ENCODE measurements around the gene TNRC6B. TPM values are rescaled to one million over a fixed set of nuclear protein-coding genes. Genes with fewer than 3 reads are reported as not detected.

Gene TNRC6B
- total RNA-seq, 4 donors from 2014 or later, result 10.5 to 76.0 (median 37.2) TPM

DNA sequence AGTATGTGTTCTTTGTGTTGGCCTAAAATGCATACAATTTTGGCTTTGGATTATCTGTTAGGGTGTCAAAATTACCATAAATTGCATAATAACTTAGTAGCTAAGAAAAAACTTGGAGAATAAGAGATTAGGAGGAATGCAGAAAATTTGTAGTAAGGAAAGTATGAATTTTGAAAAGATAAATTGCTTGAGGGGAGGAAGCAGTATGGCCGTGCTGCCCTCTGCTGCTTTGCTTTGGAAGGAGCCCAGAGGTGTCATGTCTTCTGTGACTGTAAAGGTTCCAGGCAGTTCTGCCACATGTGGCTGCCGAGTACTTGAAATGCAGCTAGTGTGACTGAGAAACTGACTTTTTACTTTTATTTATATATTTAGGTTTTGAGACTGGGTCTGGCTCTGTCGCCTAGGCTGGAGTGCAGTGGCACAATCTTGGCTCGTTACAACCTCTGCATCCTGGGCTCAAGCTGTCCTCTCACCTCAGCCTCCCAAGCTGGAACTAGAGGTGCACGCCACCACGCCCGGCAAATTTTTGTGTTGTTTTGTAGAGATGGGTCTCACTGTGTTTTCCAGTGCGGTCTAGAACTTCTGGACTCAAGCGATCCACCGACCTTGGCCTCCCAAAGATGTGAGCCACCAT, 170.4 kb downstream of the TNRC6B start:
- intact Hi-C loops (cut with DNase I; ENCODE audit: low total_unique reads), result no loop called here
- Histone ChIP-seq H3K4me3 (no peak overlapping the region), H3K9me3 (no peaks in the 10 kb centered on the region), H3K4me1 (no peaks in the 10 kb centered on the region), H3K27me3 (no peaks in the 10 kb centered on the region), H3K36me3 (no peaks in the 10 kb centered on the region), H3K27ac (peak overlapping the region in 1 of 2 donors; percentile 7)
- no peak for DNase-seq
- no peak for TF ChIP-seq POLR2A (IDR thresholded peaks at IDR 0.05)
- TF ChIP-seq, protein P1, sequence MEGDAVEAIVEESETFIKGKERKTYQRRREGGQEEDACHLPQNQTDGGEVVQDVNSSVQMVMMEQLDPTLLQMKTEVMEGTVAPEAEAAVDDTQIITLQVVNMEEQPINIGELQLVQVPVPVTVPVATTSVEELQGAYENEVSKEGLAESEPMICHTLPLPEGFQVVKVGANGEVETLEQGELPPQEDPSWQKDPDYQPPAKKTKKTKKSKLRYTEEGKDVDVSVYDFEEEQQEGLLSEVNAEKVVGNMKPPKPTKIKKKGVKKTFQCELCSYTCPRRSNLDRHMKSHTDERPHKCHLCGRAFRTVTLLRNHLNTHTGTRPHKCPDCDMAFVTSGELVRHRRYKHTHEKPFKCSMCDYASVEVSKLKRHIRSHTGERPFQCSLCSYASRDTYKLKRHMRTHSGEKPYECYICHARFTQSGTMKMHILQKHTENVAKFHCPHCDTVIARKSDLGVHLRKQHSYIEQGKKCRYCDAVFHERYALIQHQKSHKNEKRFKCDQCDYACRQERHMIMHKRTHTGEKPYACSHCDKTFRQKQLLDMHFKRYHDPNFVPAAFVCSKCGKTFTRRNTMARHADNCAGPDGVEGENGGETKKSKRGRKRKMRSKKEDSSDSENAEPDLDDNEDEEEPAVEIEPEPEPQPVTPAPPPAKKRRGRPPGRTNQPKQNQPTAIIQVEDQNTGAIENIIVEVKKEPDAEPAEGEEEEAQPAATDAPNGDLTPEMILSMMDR (IDR thresholded peaks at IDR 0.05), result peak; percentile 54 to 65 (median 62)

DNA sequence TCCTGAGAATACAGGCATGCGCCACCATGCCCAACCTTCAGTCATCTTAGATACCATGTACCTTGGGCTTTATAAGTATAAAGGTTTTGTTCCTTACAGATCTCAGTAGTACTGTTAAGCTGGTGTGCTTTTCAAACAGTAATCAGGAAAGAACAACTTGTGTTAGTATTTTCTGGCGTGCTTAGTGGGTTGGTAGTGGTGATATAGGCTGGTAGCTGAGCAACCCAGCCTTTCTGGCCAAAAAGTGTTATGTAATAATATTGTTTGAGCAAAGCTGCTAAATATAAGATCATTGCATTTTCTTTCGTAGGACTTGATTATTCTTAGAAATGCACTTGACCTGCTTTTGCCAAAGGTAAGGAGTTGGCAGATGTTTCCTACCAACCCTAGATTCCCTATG, 175.0 kb downstream of the TNRC6B start:
- no peak for DNase-seq
- Histone ChIP-seq H3K36me3 (no peaks in the 10 kb centered on the region), H3K27me3 (no peaks in the 10 kb centered on the region), H3K4me3 (no peak overlapping the region), H3K9me3 (no peaks in the 10 kb centered on the region), H3K4me1 (no peaks in the 10 kb centered on the region), H3K27ac (no peak overlapping the region)
- TF ChIP-seq, protein P1 (IDR thresholded peaks at IDR 0.05), result no peak
- TF ChIP-seq POLR2A (IDR thresholded peaks at IDR 0.05), result no peak
- intact Hi-C loops (cut with DNase I; ENCODE audit: low total_unique reads), result no loop called here

DNA sequence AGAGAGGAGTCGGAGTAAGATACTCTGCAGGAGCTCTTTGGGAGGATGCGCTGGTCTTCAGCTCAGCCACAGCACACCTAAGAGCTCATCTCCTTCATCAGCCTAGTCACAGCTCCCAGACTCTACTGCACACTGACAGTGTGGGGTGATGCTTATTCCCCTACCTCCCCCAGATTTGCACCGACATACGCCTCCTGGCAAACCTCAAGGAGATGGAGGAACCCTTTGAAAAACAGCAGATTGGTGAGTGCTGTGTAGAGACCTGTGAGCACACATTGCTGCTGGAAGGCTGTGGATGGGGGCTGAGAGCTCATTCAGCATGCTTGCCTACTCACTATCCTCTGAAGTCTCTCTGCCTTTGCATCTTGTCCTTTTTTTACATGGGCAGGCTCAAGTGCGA, 183.4 kb downstream of the TNRC6B start:
- no peaks in the 10 kb centered on the region for H3K9me3 ChIP-seq
- H3K4me3 ChIP-seq, result no peak overlapping the region
- TF ChIP-seq POLR2A (IDR thresholded peaks at IDR 0.05), result no peak
- TF ChIP-seq, protein P1 (IDR thresholded peaks at IDR 0.05), result no peak
- no peaks in the 10 kb centered on the region for H3K4me1 ChIP-seq
- H3K27ac ChIP-seq, result no peak overlapping the region
- no peak for DNase-seq
- intact Hi-C loops (cut with DNase I; ENCODE audit: low total_unique reads), result no loop called here
- H3K36me3 ChIP-seq, result no peaks in the 10 kb centered on the region
- no peaks in the 10 kb centered on the region for H3K27me3 ChIP-seq

DNA sequence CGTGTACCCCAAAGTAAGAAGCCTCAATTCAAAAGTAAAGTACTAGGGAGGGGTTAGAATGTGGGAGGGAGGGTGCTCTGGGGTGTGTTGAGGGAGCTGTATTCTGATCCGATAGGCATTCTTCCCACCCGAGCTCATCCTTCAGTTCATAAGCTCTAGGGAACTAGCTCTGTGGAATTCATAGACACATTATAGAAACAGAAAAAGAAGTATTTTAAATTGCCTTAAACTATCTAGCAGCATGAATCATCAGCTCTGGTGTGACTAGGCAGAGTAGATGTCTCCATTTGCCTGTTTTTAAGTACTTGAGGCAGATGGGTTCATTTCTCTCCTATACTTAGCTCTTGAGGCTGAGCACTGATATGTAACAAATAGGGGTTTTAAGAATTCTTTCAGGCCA, 185.3 kb downstream of the TNRC6B start:
- Histone ChIP-seq H3K4me3 (no peak overlapping the region), H3K36me3 (no peaks in the 10 kb centered on the region), H3K9me3 (no peaks in the 10 kb centered on the region), H3K27me3 (no peaks in the 10 kb centered on the region), H3K4me1 (no peaks in the 10 kb centered on the region), H3K27ac (no peak overlapping the region)
- TF ChIP-seq, protein P1 (IDR thresholded peaks at IDR 0.05), result no peak
- no peak for TF ChIP-seq POLR2A (IDR thresholded peaks at IDR 0.05)
- DNase-seq, result no peak
- intact Hi-C loops (cut with DNase I; ENCODE audit: low total_unique reads), result no loop called here

DNA sequence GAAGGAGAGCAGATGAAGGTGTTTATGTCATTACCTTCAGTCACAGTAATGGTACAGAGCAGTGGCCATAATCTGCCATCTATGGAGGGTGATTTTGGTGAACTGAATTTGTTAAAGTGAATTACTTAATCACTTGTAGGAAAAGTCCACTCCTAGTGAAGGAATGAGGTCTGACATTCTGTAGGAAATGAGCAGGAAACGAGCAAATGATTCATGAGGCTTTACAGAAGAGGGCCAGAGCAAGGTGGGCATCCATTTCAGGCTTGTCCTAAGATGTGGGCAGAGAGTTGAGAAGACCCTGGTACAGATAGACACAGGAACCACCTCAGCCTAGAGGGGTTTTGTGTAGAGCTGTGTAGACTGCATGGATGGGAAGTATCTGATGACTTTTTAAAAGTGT, 186.7 kb downstream of the TNRC6B start:
- no peak for TF ChIP-seq POLR2A (IDR thresholded peaks at IDR 0.05)
- TF ChIP-seq, protein P1 (IDR thresholded peaks at IDR 0.05), result no peak
- intact Hi-C loops (cut with DNase I; ENCODE audit: low total_unique reads), result no loop called here

More for the DNA sequence above, 186.7 kb downstream of the TNRC6B start:
- H3K4me1 ChIP-seq, result no peaks in the 10 kb centered on the region
- H3K4me3 ChIP-seq, result no peak overlapping the region
- H3K9me3 ChIP-seq, result no peaks in the 10 kb centered on the region
- DNase-seq, result no peak
- no peaks in the 10 kb centered on the region for H3K36me3 ChIP-seq
- H3K27me3 ChIP-seq, result no peaks in the 10 kb centered on the region
- H3K27ac ChIP-seq, result no peak overlapping the region
